GM18499 (cell line): ENCODE data around the gene WFS1.

ENCODE experiments used
- ATAC-seq: cut with Tn5 transposase; IDR thresholded peaks from one replicate; pipeline ENCODE4 v1.9.1; 2021; ENCODE audit warnings: moderate number of reproducible peaks; ENCODE audit not compliant: insufficient read depth, unreplicated experiment

Gene WFS1

GRCh38 chr4:6346373-6347110 lies 76.9 kb downstream of the WFS1 start:
- ATAC-seq: no peak

GRCh38 chr4:6347511-6348045 lies 77.9 kb downstream of the WFS1 start:
- ATAC-seq: no peak

DNA sequence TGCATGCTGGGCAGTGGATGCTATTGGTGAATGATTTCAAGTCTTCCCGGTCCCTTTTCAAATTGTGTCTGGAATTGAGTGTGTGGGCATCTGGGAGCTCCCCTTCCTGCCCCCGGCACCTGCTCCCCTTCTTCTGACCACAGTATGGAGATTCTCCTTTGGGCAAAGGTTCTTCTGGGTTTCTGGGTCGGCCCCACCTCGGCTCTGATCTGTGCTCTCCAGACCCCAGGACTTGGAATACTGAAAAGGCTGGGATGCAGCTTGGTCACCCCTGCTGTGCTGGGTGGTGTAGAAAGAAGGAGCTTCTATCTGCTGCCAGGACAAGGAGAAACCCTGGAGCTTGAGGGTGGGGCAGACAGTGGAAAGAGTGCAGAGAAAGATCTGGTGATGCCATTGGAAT lies 78.8 kb downstream of the WFS1 start:
- no peak for ATAC-seq

DNA sequence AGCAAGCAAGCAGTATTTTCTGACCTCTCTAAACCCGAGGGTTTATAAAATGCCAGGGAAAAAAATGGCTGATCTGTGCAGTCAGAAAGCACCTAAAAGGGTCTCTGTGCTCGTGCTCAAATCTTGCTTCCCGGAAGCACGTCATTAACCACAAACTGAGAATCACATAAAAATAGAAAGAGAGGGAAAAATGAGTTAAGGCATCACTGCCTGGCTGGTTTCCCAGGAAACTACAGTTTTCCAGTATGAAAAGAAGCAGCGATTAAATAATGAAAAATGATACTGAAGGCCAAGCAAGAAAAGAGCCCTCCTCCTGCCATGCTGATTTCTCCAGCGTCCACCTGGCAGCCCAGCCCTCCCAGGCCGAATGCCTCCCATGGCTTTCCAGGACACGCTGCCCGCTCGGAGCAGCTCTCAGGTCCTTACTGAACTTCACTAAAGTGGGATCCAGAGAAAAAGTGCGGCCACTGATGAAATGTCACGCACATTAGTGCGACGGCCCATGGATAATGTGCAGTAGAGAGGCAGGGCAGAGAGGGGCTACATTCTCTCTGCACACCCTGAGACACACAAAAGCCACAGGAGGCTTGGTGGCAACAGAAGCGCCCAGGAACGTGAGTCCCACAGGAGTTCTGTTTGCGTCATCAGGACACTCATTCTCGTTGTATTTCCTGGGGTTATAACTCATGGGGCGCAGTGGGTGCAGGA lies 80.4 kb downstream of the WFS1 start:
- ATAC-seq: no peak

GRCh38 chr4:6350646-6351045 lies 81.0 kb downstream of the WFS1 start:
- ATAC-seq: no peak

DNA sequence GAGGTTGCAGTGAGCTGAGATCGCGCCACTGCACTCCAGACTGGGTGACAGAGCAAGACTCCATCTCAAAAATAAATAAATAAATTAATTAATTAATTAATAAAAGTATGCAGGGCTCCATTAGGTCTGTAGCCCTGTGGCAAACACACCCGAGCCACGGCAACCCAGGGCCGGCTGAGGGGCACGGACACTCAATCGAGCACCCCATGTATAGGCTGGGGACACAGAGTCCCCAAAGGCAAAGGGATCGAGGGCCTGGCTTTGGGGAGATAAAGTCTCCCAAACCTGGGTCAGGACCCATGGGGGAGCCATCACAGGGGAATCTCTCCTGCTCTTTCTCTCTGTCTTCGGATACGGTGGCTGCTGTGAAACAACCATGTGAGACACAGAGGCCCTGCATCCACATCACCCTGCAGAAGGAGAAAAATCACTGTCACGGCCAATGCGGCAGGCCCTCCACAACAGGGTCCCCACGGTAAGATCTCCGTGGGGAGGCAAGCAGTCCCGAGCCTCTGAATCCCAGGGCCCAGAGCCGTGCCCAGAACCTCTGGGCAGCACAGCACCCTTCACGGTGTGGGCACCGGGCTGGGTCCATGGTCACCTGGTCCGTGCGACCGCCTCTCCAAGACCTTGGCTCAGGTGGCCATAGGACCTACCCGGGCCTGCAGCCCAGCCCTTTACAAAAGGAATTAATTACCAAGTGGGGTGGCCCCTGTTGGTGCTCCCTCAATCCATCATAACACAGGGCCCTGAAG lies 81.8 kb downstream of the WFS1 start:
- no peak for ATAC-seq

GRCh38 chr4:6352031-6352692 lies 82.5 kb downstream of the WFS1 start:
- ATAC-seq: no peak
